Measurements from ENCODE around the gene MACROH2A2.

The MACROH2A2 gene

DNA sequence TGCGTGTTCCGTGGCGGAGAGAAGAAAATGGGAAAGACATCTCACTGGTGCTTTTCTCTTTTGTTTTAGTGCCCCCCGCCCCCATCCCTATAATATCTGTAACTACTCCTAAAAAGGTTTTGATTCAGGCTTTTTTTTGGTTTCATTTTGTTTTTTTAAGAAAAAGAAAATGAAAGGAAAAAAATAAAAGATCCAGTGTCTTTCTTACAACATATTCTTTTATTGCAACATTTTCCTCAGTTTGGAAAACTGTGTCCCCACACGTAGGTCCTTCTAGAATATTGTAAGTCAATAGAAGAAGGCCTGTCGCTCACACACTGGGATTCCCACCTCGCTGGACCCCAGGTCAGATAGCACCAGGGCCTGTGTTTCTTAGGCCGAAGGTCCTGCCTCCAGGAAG, 59.4 kb downstream of the MACROH2A2 start:
- no peak for TF ChIP-seq CTCF (IDR thresholded peaks at IDR 0.05; ENCODE audit: insufficient read depth, low read depth, low read length, missing control alignments)
- DNase-seq (ENCODE audit: low read depth): no peak
- no peak overlapping the region for H3K4me3 ChIP-seq (ENCODE audit: low read length)

- H3K4me3 ChIP-seq (ENCODE audit: low read length): no peak overlapping the region
- TF ChIP-seq CTCF (IDR thresholded peaks at IDR 0.05; ENCODE audit: insufficient read depth, low read depth, low read length, missing control alignments): no peak
- DNase-seq (ENCODE audit: low read depth): no peak
Measured at GRCh38 chr10:70114902-70115301, 62.3 kb downstream of the MACROH2A2 start.

DNA sequence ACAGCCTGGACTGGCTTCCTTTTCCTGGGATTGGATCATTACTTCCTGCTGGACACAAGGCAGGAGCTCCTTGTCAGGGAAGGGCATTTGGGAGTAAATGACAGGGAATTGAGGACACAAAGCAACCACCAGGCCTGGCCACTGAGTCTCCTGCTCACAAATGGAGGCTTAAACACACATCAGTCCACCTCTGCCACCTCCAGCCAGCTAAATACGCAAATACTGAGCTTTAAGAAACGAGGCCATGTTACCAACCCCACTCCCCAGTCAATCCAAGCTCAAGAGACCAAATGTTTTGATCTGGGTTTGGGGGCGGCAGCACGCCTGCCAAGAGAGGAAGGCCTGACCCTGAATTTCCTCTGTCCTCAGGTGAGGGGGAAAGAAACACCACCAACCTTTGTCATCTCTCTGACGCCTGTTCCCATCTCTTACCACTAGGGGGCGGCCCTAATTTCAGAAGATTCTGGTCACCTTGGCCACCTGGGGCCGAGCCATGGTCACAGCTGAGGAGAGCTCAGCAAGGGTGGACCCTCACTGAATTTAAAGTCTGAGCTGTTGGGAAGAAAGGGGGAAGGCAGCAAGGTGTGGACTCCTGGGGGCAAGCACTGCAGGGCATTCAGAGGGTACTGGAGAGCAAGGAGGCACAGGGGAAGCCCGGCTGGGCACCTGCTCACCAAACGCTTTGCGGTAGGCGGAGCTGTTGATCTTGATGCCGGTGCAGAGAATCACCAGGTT, 63.5 kb downstream of the MACROH2A2 start:
- H3K4me3 ChIP-seq (ENCODE audit: low read length): no peak overlapping the region
- TF ChIP-seq CTCF (IDR thresholded peaks at IDR 0.05; ENCODE audit: insufficient read depth, low read depth, low read length, missing control alignments): peak; percentile 84
- DNase-seq (ENCODE audit: low read depth): peak; percentile 60

- no peak for DNase-seq (ENCODE audit: low read depth)
- no peak for TF ChIP-seq CTCF (IDR thresholded peaks at IDR 0.05; ENCODE audit: insufficient read depth, low read depth, low read length, missing control alignments)
- H3K4me3 ChIP-seq (ENCODE audit: low read length): no peak overlapping the region
Measured at GRCh38 chr10:70117646-70118045, 65.0 kb downstream of the MACROH2A2 start.

- H3K4me3 ChIP-seq (ENCODE audit: low read length): no peak overlapping the region
- no peak for TF ChIP-seq CTCF (IDR thresholded peaks at IDR 0.05; ENCODE audit: insufficient read depth, low read depth, low read length, missing control alignments)
Measured at GRCh38 chr10:70118196-70118595, 65.5 kb downstream of the MACROH2A2 start.

GRCh38 chr10:70119197-70119596, 66.6 kb downstream of the MACROH2A2 start:
- TF ChIP-seq CTCF (IDR thresholded peaks at IDR 0.05; ENCODE audit: insufficient read depth, low read depth, low read length, missing control alignments): no peak
- no peak for DNase-seq (ENCODE audit: low read depth)
- H3K4me3 ChIP-seq (ENCODE audit: low read length): no peak overlapping the region

More at GRCh38 chr10:70118196-70118595, 65.5 kb downstream of the MACROH2A2 start:
- DNase-seq (ENCODE audit: low read depth): peak; percentile 35

DNA sequence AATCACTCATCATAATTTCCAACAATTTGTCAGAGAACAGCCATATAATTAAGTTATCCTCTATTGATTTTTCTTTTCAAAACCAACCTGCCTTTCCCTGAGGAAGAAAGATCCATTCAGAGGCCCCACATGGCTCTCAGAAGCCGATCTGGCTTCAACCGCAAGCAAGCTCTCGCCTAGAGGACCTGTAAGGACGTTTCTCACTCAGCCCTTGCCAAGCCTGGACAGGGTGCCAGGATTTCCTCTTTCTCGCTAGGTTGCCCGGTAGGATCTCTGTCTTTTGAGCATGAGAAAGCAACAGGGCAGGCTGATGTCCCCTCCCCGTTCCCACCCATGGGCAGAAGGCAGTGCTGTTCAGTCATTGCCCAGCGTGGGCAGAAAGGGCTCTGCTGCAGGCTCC, 67.0 kb downstream of the MACROH2A2 start:
- no peak for TF ChIP-seq CTCF (IDR thresholded peaks at IDR 0.05; ENCODE audit: insufficient read depth, low read depth, low read length, missing control alignments)
- H3K4me3 ChIP-seq (ENCODE audit: low read length): no peak overlapping the region
- DNase-seq (ENCODE audit: low read depth): no peak
